KMS-11 (cell line): Measurements from ENCODE around the gene C1QL4.

Experiments used
- H2AFZ ChIP-seq: fragments of 200-600 bp; sonication (generic); 2 replicates; pipeline ENCODE4 v1.6.1; 2016; ENCODE audit warnings: antibody characterized with exemption, mixed run types, low read depth
- H3K27ac ChIP-seq: fragments of 200-600 bp; sonication (generic); 2 replicates; pipeline ENCODE4 v1.6.1; 2016; ENCODE audit warnings: mild to moderate bottlenecking, mixed run types
- H3K27me3 ChIP-seq: fragments of 200-600 bp; sonication (generic); 2 replicates; pipeline ENCODE4 v1.6.1; 2017; ENCODE audit warnings: mild to moderate bottlenecking, low read depth, mixed run types, moderate library complexity; ENCODE audit not compliant: insufficient read depth
- H3K36me3 ChIP-seq: fragments of 200-600 bp; sonication (generic); 2 replicates; pipeline ENCODE4 v1.6.1; 2017; ENCODE audit warnings: mild to moderate bottlenecking, mixed run types; ENCODE audit not compliant: insufficient read depth
- H3K4me1 ChIP-seq: fragments of 200-600 bp; sonication (generic); 2 replicates; pipeline ENCODE4 v1.6.1; 2016; ENCODE audit warnings: mild to moderate bottlenecking, low read depth, mixed run types; ENCODE audit not compliant: poor library complexity, severe bottlenecking
- H3K4me2 ChIP-seq: fragments of 200-600 bp; sonication (generic); 2 replicates; pipeline ENCODE4 v1.7.0; 2016; ENCODE audit warnings: mild to moderate bottlenecking, mixed run types
- H3K4me3 ChIP-seq: fragments of 200-600 bp; sonication (generic); IDR thresholded peaks from 2 replicates; pipeline ENCODE4 v1.6.1; 2017; ENCODE audit warnings: low read depth, low read length, mixed read lengths; ENCODE audit not compliant: insufficient read depth
- H3K79me2 ChIP-seq: fragments of 200-600 bp; sonication (generic); 2 replicates; pipeline ENCODE4 v1.6.1; 2016; ENCODE audit warnings: low read depth, mixed run types; ENCODE audit not compliant: insufficient read depth
- H3K9ac ChIP-seq: fragments of 200-600 bp; sonication (generic); 2 replicates; pipeline ENCODE4 v1.6.1; 2016; ENCODE audit warnings: mild to moderate bottlenecking, mixed run types
- H4K20me1 ChIP-seq: fragments of 200-600 bp; sonication (generic); 2 replicates; pipeline ENCODE4 v1.6.1; 2016; ENCODE audit warnings: mild to moderate bottlenecking, mixed run types; ENCODE audit not compliant: insufficient read depth
- TF ChIP-seq, protein P1 (sequence below): fragments of 200-600 bp; sonication (generic); conservative IDR thresholded peaks from 2 replicates; pipeline ENCODE4 v1.6.1; 2017; ENCODE audit warnings: low read depth, mild to moderate bottlenecking, antibody characterized with exemption, low read length, moderate library complexity, mixed read lengths

Gene C1QL4

DNA sequence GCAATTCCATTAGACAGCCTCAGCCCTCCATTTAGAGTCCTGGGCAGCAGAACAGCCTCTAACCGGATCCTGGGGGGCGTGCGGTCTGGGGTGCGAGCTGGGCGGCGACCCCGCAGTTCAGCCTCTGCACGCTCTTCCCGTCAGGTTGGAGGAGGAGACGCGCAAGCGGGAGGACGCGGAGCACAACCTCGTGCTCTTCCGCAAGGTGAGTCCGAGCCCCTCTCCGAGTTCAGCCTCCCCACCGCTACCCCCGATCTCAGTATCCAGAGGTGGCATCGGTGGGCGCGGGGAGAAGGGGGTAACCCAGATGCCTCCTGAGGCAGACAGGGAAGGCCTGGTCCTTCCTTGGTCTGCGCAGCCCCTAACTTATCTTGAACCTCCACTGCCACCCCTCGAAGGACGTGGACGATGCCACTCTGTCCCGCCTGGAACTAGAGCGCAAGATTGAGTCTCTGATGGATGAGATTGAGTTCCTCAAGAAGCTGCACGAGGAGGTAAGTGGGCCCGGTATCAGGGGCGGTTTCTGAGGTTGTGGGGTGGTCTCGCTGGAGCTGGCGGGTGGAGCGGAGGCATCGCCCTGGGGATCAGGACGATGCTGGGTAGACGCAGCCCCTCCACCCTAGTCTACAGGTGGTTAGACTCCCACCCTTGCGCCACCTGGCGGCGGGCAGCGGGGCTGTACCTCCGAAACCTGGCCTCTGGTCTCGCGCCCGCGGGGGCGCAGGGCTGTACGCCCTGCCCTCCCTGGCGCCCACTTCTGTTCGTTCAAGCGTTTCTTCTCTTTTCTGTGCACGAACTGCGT is 40.8 kb downstream of the C1QL4 start:
- Histone ChIP-seq H3K27me3 (peaks cover 2% of the 10 kb centered on the region), H3K79me2 (no peaks in the 10 kb centered on the region), H3K27ac (no peak overlapping the region), H3K4me3 (no peak overlapping the region), H3K36me3 (no peaks in the 10 kb centered on the region), H3K9ac (0 out of 2 replicates have a peak overlapping the region, but pooled peaks have one; percentile 13), H4K20me1 (no peaks in the 10 kb centered on the region), H3K4me2 (peak overlapping the region; percentile 97), H3K4me1 (peaks cover 16% of the 10 kb centered on the region), H2AFZ (peak overlapping the region; percentile 100)
- TF ChIP-seq, protein P1, sequence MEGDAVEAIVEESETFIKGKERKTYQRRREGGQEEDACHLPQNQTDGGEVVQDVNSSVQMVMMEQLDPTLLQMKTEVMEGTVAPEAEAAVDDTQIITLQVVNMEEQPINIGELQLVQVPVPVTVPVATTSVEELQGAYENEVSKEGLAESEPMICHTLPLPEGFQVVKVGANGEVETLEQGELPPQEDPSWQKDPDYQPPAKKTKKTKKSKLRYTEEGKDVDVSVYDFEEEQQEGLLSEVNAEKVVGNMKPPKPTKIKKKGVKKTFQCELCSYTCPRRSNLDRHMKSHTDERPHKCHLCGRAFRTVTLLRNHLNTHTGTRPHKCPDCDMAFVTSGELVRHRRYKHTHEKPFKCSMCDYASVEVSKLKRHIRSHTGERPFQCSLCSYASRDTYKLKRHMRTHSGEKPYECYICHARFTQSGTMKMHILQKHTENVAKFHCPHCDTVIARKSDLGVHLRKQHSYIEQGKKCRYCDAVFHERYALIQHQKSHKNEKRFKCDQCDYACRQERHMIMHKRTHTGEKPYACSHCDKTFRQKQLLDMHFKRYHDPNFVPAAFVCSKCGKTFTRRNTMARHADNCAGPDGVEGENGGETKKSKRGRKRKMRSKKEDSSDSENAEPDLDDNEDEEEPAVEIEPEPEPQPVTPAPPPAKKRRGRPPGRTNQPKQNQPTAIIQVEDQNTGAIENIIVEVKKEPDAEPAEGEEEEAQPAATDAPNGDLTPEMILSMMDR: peak; percentile 90

DNA sequence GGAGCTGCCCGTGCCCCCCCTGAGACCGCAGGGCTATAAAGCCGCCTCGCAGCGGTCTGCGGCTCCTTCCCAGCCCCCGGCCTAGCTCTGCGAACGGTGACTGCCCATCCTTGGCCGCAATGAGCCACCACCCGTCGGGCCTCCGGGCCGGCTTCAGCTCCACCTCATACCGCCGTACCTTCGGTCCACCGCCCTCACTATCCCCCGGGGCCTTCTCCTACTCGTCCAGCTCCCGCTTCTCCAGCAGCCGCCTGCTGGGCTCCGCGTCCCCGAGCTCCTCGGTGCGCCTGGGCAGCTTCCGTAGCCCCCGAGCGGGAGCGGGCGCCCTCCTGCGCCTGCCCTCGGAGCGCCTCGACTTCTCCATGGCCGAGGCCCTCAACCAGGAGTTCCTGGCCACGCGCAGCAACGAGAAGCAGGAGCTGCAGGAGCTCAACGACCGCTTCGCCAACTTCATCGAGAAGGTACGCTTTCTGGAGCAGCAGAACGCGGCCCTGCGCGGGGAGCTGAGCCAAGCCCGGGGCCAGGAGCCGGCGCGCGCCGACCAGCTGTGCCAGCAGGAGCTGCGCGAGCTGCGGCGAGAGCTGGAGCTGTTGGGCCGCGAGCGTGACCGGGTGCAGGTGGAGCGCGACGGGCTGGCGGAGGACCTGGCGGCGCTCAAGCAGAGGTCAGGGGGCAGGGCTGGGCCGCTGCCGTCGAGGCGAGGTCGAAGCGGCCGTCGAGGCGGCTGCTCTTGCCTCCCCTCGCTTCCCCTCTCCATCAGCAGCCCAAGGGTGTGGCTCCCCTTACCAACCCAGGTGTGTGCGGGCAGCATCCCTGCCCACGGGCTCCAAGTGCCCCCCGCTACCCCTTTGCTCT is 41.7 kb downstream of the C1QL4 start, which contains the start of gene PRPH:
PRPH (plus strand) TSS at position 66 of the 855 bp plus-strand sequence; CDS start at position 120, 54 bp downstream.
- Histone ChIP-seq H3K4me3 (no peak within 1 kb of the TSS), H3K27ac (no peak within 1 kb of the TSS), H4K20me1 (no peaks in the 10 kb centered on the region), H3K4me2 (no peak within 1 kb of the TSS), H3K4me1 (peaks cover 16% of the 10 kb centered on the region), H2AFZ (no peak within 1 kb of the TSS), H3K9ac (no peak within 1 kb of the TSS), H3K27me3 (peaks cover 2% of the 10 kb centered on the region), H3K36me3 (no peaks in the 10 kb centered on the region), H3K79me2 (no peaks in the 10 kb centered on the region)
- TF ChIP-seq, protein P1: no peak

DNA sequence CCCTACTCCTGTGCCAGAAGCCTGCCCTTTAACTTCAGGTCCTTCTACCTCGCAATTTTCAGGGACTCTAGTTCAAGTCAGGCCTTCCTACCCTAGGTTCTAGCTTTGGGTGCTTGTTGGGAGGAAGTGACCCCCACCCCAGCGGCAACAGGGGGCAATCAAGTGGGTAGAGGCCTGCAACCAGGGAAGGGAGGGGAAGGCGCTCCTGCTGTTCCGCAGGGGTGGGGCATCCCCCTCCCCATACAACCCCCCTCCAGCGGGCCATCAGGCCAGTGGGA is 42.2 kb downstream of the C1QL4 start:
- Histone ChIP-seq H3K9ac (no peak overlapping the region), H3K36me3 (no peaks in the 10 kb centered on the region), H3K4me2 (no peak overlapping the region), H2AFZ (no peak overlapping the region), H3K27ac (no peak overlapping the region), H3K4me1 (peaks cover 16% of the 10 kb centered on the region), H3K79me2 (no peaks in the 10 kb centered on the region), H3K27me3 (peaks cover 2% of the 10 kb centered on the region), H4K20me1 (no peaks in the 10 kb centered on the region), H3K4me3 (no peak overlapping the region)
- TF ChIP-seq, protein P1: no peak

DNA sequence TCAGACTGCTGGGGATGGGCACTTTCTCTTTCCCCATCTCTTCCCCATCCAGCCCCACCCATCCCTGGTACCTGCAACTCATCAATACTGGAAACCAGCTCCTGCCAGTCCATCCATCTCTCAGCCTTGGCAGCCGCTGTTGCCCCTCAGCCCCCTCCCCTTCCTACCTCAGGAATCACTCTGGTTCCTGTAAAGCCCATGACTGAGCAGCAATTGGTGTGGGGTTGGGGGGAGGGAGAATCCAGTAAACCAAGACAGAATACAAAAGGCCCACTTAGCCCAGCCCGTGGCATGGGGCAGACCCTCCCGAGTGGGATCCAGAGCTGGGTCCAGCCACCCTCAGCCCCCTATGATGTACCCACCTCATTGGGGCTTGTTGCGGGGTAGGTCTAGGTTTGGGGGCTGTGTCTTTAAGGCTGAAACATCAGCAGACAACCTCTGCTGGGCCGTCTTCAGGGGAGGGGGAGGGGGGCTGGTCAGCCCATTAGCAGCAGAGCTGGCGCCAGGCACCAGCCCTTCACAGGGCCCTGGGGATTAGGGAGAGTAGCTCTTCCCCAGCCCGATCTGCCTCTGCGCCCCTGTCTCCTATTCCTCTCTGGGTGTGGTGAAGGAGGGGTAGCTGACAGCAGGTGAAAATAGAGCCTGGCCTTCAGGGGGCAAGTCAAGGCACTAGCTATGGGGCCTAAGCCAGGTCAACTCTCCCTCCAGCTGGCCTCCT is 42.7 kb downstream of the C1QL4 start:
- no peak overlapping the region for H3K4me3 ChIP-seq
- no peak overlapping the region for H2AFZ ChIP-seq
- H3K27ac ChIP-seq: no peak overlapping the region
- no peak overlapping the region for H3K4me2 ChIP-seq
- no peak overlapping the region for H3K9ac ChIP-seq
- peaks cover 16% of the 10 kb centered on the region for H3K4me1 ChIP-seq
- no peaks in the 10 kb centered on the region for H4K20me1 ChIP-seq
- TF ChIP-seq, protein P1: no peak
- H3K36me3 ChIP-seq: no peaks in the 10 kb centered on the region
- no peaks in the 10 kb centered on the region for H3K79me2 ChIP-seq
- H3K27me3 ChIP-seq: peaks cover 2% of the 10 kb centered on the region
